Measurements from ENCODE around the gene KLHDC4. TPM values are rescaled to one million over a fixed set of nuclear protein-coding genes. Genes with fewer than 3 reads are reported as not detected.

Gene KLHDC4
- total and polyA plus RNA-seq, 8 donors, result 15.5 to 82.1 (median 26.0) TPM

DNA sequence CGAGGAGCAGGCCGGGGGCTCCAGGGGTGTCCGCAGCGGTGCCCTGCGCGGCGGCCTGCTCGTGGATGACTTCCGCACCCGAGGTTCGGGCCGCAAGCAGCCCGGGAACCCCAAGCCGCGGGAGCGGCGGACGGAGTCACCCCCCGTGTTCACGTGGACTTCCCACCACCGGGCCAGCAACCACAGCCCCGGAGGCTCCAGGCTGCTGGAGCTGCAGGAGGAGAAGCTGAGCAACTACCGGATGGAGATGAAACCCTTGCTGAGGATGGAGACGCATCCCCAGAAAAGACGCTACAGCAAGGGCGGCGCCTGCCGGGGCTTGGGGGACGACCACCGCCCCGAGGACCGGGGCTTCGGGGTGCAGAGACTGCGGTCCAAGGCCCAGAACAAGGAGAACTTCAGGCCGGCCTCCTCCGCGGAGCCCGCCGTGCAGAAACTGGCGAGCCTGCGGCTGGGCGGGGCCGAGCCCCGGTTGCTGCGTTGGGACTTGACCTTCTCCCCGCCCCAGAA is 75.8 kb downstream of the KLHDC4 start:
- DNase-seq (no peak), ATAC-seq (no peak), FAIRE-seq (no peak)
- Histone ChIP-seq H3K36me3 (no peaks in the 10 kb centered on the region), H3K27me3 (no peaks in the 10 kb centered on the region), H3K27ac (no peak overlapping the region), H3K4me3 (no peak overlapping the region), H3K4me1 (no peaks in the 10 kb centered on the region), H3K9me3 (no peaks in the 10 kb centered on the region)
- WGBS, 2 donors, result 84 to 90% methylated on average over 39 to 46 of the region's 46 CpGs
- intact Hi-C loops (cut with DNase I), result no loop called here
- TF ChIP-seq, protein P1, sequence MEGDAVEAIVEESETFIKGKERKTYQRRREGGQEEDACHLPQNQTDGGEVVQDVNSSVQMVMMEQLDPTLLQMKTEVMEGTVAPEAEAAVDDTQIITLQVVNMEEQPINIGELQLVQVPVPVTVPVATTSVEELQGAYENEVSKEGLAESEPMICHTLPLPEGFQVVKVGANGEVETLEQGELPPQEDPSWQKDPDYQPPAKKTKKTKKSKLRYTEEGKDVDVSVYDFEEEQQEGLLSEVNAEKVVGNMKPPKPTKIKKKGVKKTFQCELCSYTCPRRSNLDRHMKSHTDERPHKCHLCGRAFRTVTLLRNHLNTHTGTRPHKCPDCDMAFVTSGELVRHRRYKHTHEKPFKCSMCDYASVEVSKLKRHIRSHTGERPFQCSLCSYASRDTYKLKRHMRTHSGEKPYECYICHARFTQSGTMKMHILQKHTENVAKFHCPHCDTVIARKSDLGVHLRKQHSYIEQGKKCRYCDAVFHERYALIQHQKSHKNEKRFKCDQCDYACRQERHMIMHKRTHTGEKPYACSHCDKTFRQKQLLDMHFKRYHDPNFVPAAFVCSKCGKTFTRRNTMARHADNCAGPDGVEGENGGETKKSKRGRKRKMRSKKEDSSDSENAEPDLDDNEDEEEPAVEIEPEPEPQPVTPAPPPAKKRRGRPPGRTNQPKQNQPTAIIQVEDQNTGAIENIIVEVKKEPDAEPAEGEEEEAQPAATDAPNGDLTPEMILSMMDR (IDR thresholded peaks at IDR 0.05), result no peak

DNA sequence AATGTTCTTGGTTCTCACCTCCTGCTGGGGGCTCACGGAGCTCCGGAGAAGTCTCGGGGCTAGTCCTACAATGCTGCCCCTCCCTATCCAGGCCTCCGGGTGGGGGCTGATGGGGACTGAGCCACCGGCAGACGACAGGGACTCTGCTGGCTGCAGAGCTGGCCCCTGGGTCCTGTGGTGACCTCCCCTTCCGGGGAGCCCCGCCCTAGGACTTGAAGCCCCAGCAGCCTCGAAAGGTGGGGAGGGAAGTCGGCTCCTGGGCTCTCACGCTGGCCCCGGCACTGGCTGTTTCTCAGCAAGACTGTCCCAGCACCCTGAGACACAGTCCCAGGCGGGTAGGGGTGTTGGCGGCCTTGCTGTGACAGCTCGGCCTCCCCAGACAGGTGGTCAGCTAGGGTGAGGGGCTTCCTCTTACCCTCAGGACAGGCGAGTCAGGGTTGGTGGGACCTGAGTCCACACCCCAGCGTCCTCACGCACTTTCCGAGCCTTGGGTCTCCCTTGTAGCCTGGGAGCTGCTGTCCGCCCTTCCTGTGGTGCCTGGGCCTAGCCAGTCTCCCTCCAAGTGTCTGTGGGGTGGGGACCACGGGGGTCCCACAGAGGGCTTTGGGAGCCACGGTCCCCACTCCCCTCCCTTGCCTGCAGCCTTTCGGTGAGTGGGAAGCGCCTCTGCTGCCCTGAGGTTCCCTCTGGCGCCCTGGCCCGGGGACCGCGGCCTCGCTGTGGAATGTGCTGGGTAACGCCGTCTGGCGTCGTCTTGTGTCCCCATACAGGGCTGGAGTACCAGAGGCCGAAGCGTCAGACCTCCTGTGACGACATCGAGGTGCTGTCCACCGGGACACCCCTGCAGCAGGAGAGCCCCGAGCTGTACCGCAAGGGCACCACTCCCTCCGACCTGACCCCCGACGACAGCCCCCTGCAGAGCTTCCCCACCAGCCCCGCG is 76.6 kb downstream of the KLHDC4 start:
- DNase-seq, result no peak
- FAIRE-seq, result no peak
- H3K36me3 ChIP-seq, result no peaks in the 10 kb centered on the region
- H3K9me3 ChIP-seq, result no peaks in the 10 kb centered on the region
- H3K27ac ChIP-seq, result no peak overlapping the region
- ATAC-seq, result no peak
- no peak overlapping the region for H3K4me3 ChIP-seq
- H3K27me3 ChIP-seq, result no peaks in the 10 kb centered on the region
- TF ChIP-seq, protein P1 (IDR thresholded peaks at IDR 0.05), result no peak
- intact Hi-C loops (cut with DNase I), result no loop called here
- 73 to 85% methylated on average over 40 to 45 of the region's 45 CpGs for WGBS, 2 donors
- H3K4me1 ChIP-seq, result no peaks in the 10 kb centered on the region

DNA sequence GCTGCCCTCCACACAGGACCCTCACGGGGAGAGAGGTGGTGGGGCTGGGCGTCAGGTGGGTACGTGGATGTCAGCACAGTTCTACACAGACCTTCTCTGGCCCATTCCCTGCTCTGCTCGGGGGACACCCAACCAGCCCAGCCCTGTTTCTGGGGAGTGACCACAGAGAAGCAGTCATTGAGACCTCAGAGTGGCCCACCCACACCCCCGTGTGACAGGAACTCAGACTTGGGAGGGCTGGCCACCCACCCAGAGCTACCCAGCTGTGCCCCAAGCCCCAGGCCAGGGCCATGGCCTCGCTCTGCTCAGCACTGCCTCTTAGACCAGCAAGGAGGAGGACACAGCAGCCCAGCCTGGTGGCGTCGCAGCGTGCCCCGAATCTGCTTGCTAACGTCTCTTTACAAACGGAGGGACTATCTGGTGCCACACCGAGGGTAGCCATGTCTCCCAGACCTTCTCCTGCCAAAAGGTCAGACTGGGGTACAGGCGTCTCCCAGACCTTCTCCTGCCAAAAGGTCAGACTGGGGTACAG is 77.7 kb downstream of the KLHDC4 start:
- DNase-seq, result no peak
- FAIRE-seq, result no peak

DNA sequence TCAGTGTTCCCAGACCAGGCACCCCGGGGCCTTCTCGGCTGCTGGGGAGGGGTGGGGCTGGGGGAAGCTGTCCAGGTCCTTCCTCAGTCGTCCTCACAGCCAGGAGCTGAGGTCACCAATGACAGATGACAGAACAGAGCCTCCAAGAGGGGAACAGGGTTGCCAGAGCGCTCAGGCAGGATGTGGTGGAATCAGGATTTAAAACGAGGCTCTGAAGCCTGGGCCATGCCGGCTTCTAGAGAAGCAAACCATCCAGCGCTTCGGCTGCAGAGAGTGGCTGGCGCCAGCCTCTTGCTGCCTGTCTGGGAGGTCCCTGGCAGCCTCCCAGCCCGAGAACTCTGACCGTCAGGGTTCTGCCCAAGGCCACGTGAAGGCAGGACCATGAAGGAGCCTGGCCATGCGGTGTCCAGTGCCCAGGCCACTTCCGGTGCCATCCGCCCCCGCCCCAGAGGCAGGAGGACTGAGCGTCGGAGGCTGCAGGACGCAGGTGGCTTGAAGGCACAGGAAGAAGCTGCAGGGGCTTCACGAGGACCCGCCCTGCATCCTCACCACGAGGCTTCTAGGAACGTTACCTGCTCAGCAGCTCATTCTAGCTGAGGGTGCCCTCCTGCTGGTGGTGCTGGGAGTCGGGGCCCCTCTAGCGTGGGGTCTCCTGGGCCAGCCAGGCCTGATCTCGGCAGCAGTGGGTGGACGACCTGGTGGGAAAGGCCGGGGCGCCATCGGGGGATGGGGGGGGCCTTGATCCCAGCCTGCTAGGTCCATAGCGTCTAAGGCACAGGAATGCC is 78.5 kb downstream of the KLHDC4 start:
- Histone ChIP-seq H3K9me3 (no peaks in the 10 kb centered on the region), H3K27me3 (no peaks in the 10 kb centered on the region), H3K4me1 (no peaks in the 10 kb centered on the region), H3K36me3 (no peaks in the 10 kb centered on the region), H3K27ac (no peak overlapping the region), H3K4me3 (no peak overlapping the region)
- ATAC-seq (no peak), DNase-seq (no peak), FAIRE-seq (no peak)
- intact Hi-C loops (cut with DNase I), result no loop called here
- 48 to 58% methylated on average over 29 to 31 of the region's 31 CpGs for WGBS, 2 donors
- TF ChIP-seq, protein P1 (IDR thresholded peaks at IDR 0.05), result no peak

More for the DNA sequence above, 77.7 kb downstream of the KLHDC4 start:
- whole genome bisulfite sequencing, 2 donors, result 64 to 72% methylated on average over 14 of the region's 14 CpGs
- intact Hi-C loops (cut with DNase I), result no loop called here
- Histone ChIP-seq H3K4me3 (no peak overlapping the region), H3K27me3 (no peaks in the 10 kb centered on the region), H3K36me3 (no peaks in the 10 kb centered on the region), H3K9me3 (no peaks in the 10 kb centered on the region), H3K27ac (no peak overlapping the region), H3K4me1 (no peaks in the 10 kb centered on the region)
- no peak for ATAC-seq
- TF ChIP-seq, protein P1 (IDR thresholded peaks at IDR 0.05), result no peak
